SKM-1 treated with dmso at 0.1 percent for 144 hours (cell line): ENCODE data around the gene EPB41L4A.
"Not testable (repeated sequence)": the region's sequence is repeated elsewhere in the genome, so short reads cannot be mapped to it uniquely, and the experiment has no call there.

ENCODE experiments used
- DNase-seq: peaks from one replicate; lab custom pipeline; 2025; ENCODE audit not compliant: unreplicated experiment; lab: John Stamatoyannopoulos, UW

Gene EPB41L4A

GRCh38 chr5:112217843-112218579, 201.1 kb downstream of the EPB41L4A start:
- no peak for DNase-seq

DNA sequence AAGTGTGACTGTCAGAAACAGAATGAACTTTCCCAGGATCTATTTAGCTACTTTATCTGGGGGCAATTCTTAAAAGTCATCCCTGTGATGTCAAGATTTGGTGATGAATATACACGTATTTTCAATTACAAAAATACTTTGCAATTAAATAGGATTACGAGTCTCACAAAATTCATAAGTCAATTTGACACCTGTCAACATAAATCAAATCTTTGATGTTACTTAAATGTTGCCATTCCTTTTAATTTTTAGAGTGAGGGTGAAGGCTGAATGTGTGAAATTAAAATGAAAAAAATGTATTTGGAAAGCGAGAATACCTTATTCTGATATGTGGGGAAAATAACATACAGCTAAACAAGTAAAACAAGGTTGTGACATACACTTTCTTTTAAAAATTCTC, 202.9 kb downstream of the EPB41L4A start:
- no peak for DNase-seq

- DNase-seq: no peak
Measured at GRCh38 chr5:112210430-112211005, 208.6 kb downstream of the EPB41L4A start.

DNA sequence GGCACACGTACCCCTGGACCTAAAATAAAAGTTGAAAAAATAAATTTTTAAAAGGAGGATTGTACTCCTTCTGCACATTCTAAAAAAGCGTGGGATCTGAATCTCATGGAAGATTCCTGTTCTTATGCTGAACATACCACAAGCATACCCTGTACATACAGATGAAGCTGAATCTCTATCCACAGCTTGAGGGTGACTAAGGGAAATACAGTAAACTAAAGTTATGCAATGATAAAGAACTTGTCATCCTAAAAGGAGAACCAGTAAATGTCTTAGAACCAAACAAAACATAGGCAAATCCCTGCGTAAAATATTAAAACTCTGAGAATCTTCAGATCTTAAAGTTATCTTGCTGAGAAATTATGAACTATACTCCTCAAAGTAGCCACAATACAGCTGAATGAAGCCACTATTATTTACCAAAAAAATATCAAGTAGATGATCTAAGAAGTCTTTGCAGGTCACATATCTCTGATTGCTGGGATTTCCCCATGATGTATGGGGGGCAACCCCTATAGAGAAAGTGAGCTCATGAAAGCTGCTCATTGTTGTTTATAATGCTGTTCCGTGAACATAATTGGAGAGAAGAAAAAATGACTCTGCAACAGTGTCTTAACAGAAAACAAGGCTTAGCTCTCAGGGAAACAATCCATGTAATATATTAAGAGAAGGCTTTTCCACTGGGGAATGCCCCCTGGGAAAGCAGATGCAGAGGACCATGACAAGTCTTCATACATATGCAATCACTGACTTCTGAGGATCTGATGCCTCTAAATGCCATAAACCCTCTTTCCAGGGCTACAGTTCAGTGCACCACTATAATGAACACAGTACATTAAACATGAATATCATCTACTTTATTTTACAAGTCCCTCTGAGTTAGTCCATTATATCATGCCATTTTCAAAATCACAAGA, 210.1 kb downstream of the EPB41L4A start:
- peak; percentile 31 for DNase-seq

DNA sequence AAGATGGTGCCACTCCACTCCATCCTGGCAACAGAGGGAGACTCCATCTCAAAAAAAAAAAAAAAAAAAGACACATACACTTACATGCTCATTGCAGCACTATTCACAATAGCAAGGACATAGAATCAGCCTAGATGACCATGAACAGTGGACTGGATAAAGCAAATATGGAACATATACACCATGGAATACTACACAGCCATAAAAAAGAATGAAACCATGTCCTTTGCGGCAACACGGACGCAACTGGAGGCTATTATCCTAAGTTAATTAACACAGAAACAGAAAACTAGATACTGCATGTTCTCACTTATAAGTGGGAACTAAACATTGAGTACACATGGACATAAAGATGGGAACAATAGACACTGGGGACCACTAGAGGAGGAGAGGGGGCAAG, 210.9 kb downstream of the EPB41L4A start:
- not testable (repeated sequence) for DNase-seq

GRCh38 chr5:112205846-112206245, 213.2 kb downstream of the EPB41L4A start:
- DNase-seq: no peak

- DNase-seq: no peak
Measured at GRCh38 chr5:112203229-112203628, 215.8 kb downstream of the EPB41L4A start.

DNA sequence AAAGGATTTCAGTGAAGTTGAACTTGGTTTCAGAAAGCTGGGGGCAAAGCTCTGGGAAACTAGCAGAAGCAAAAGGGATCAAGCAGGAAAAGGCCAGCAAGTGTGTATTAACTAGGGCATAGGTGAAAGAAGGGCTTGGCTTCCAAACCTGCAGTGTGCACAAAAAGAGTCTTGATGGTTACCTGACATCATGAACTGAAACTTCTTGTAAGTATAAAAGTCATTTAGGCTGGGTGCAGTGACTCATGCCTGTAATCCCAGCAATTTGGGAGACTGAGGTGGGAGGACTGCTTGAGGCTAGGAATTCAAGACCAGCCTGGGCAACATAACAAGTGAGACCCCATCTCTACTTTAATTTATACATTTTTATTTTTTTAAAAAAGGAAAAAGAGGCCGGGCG, 216.4 kb downstream of the EPB41L4A start:
- DNase-seq: no peak

DNA sequence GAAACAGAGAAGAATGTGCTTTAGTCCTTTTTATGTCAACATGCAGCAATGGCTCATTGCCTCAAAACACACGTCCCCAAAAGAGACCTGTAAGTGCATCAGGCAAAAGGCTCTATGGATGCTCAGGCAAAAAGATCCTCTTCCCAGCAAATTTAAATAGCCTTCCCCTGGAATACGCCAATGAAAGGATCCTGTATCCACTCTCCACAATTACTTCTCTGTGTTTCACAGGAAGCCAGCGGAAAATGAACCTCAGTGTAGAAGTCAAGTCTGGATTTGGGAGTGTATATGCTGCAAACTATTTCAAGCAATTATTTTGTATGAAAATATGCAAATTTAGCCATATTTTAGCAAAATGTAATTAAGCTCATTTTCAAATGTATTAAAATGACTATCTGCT, 217.9 kb downstream of the EPB41L4A start:
- no peak for DNase-seq

DNA sequence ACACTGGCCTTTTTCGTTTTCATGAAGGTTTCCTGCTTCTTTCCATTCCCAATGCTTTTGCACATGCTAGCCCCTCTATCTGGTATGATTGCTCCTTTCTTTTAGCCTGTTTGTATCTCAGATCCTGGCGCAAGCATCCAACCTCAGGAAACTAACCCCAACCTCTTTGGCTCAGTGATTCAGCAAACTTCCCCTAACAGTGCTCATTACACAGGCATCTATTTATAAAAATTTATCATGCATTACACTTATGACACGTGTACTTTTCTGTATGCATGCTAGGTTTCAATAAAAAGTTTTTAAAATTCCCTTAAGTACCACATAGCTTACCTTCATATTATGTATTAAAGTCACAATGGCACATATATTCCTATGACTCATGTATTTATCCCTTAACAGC, 218.9 kb downstream of the EPB41L4A start:
- DNase-seq: no peak

GRCh38 chr5:112196584-112196983, 222.5 kb downstream of the EPB41L4A start:
- DNase-seq: no peak

- DNase-seq: no peak
Measured at GRCh38 chr5:112195924-112196323, 223.2 kb downstream of the EPB41L4A start.

GRCh38 chr5:112192866-112193265, 226.2 kb downstream of the EPB41L4A start:
- DNase-seq: no peak

GRCh38 chr5:112192072-112192471, 227.0 kb downstream of the EPB41L4A start:
- DNase-seq: no peak

GRCh38 chr5:112189391-112189790, 229.7 kb downstream of the EPB41L4A start:
- DNase-seq: no peak

DNA sequence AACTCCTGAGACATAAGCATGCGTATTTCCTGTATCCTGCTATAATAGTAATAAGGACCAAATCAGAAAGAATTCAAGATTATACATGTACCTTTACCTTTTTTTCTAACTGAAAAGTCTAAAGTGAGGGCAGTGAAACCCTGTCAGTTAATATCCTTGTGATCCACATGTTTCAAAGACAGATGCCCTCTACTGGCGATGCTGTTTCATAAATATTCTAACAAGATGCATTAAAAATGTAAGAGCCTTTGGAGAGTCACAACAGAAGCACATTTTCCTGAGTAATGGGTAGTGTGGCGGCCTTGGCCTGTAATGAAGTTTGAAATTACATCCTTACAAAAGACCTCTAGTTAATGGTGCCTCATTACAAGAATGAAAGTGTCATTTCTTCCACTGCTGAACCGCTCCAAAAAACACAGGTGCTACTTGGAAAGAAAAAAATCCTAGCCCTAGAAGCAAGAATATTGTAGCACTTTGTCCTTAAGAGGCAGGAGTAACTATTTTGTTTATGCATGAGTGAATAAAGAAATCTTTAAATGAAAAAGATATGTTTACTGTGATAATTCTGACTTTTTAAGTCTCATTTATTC, 232.6 kb downstream of the EPB41L4A start:
- DNase-seq: peak; percentile 16

- no peak for DNase-seq
Measured at GRCh38 chr5:112183874-112184273, 235.2 kb downstream of the EPB41L4A start.

DNA sequence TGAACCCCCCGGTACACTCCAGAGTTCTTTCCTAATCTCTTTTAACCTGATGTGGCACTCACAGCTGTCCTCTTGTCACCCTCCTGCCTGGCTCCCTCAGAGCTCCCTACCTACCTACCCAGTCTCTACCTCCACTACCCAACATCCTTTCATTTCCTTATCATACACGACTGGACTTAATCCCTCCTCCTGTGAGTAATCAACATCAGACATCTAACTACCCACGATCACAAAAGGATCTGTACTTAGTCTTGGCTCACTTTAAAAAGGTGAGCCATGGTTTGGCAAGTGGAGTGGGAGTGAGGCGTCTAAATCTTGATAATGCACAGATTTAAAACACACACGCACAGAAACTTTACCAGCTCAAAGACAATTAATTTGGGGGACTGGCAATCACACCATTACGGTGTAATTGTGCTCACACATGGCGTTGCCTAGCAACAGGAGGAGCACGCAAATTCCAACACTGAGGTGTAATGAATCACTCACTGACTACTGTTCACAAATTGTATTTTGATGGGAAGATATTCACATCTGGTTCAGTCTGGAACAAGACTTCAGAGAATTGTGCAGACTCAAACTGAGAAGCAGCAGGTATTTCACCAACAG, 235.9 kb downstream of the EPB41L4A start:
- DNase-seq: no peak

GRCh38 chr5:112179290-112179689, 239.8 kb downstream of the EPB41L4A start:
- DNase-seq: no peak

DNA sequence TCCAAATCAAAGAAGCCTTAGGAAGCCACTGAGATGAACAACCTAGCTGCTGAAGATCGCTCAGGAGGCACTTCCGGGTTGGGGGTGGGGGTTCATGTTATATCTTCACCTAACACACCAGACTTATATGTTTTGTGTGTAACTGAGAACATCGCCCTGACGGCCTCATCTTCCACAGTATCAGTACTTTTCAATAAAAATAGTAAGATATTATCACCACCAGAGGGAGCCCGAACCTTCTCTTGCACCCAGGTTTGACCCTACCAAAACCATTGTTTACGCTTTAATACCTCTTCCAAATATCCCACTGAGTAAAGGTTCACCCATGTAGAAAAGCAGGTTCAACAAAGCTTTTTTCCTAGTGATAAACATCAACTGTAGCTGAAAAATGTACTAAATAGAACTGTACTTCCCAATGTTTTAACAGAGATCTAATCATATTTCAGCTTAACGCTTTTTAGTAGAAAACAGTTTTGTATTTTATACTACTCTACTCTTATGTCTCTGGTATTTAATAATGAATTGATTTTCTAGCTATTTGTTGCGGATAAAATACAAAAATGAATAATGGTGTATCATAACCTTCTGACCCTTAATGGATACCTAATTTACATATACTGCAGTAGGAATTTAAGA, 244.0 kb downstream of the EPB41L4A start:
- DNase-seq: peak; percentile 59
